GM12878 (cell line): ENCODE data around the gene REV3L.

ENCODE experiments used
- BMI1 ChIP-seq: fragments of 450-650 bp; IDR thresholded peaks from 2 replicates; pipeline ENCODE4 v1.6.1; 2016; ENCODE audit warnings: mild to moderate bottlenecking, moderate library complexity, borderline replicate concordance
- CBFB ChIP-seq: IDR thresholded peaks from 2 replicates; pipeline ENCODE4 v1.6.1; 2016; ENCODE audit warnings: antibody characterized with exemption, low read depth
- CEBPB ChIP-seq, 2 experiments: fragments of 150-350 bp in 1 of 2; IDR thresholded peaks; 2 replicates each; pipeline ENCODE4 v1.6.1; 2012 to 2014; ENCODE audit warnings: low read depth in 2 of 2, low read length in 2 of 2, borderline replicate concordance in 1 of 2, inconsistent platforms in 1 of 2
- CREB1 ChIP-seq: IDR thresholded peaks from 2 replicates; pipeline ENCODE4 v1.6.1; 2012; ENCODE audit warnings: low read depth, mild to moderate bottlenecking, inconsistent platforms
- FOS ChIP-seq: IDR thresholded peaks from 3 replicates; pipeline ENCODE4 v1.6.1; 2011; ENCODE audit warnings: borderline replicate concordance; ENCODE audit not compliant: insufficient read length; ENCODE audit errors: extremely low read depth
- MXI1 ChIP-seq: fragments of 150-350 bp; IDR thresholded peaks from 2 replicates; pipeline ENCODE4 v1.6.1; 2011; ENCODE audit warnings: low read depth, mild to moderate bottlenecking, inconsistent platforms, low read length, improper control_type of control experiment
- MYC ChIP-seq: IDR thresholded peaks from 2 replicates; pipeline ENCODE4 v1.6.1; 2011; ENCODE audit warnings: mild to moderate bottlenecking, low read length, moderate library complexity, inconsistent platforms; ENCODE audit not compliant: insufficient read depth, insufficient replicate concordance, insufficient read length, severe bottlenecking
- NR2F1 ChIP-seq: fragments of 450-650 bp; conservative IDR thresholded peaks from 2 replicates; pipeline ENCODE4 v1.6.1; 2017; ENCODE audit warnings: mild to moderate bottlenecking
- POLR2AphosphoS5 ChIP-seq: IDR thresholded peaks from 2 replicates; pipeline ENCODE4 v1.6.1; 2011; ENCODE audit warnings: mild to moderate bottlenecking, low read length, inconsistent platforms
- TCF3 ChIP-seq: IDR thresholded peaks from 2 replicates; pipeline ENCODE4 v1.6.1; 2012; ENCODE audit warnings: low read depth, mild to moderate bottlenecking, low read length, borderline replicate concordance; ENCODE audit not compliant: insufficient read depth
- TF ChIP-seq, protein P1 (sequence below), 3 experiments: IDR thresholded peaks in 2 of 3; conservative IDR thresholded peaks in 1 of 3; 2 replicates each; pipeline ENCODE4 v1.5.1; 2011; ENCODE audit warnings: low read depth in 3 of 3, low read length in 3 of 3, mild to moderate bottlenecking in 3 of 3, control low read depth in 2 of 3, moderate library complexity in 2 of 3, inconsistent platforms in 1 of 3, mixed read lengths in 1 of 3; ENCODE audit not compliant: control insufficient read depth in 2 of 3, insufficient read depth in 1 of 3; ENCODE audit errors: extremely low read depth in 1 of 3

DNA sequence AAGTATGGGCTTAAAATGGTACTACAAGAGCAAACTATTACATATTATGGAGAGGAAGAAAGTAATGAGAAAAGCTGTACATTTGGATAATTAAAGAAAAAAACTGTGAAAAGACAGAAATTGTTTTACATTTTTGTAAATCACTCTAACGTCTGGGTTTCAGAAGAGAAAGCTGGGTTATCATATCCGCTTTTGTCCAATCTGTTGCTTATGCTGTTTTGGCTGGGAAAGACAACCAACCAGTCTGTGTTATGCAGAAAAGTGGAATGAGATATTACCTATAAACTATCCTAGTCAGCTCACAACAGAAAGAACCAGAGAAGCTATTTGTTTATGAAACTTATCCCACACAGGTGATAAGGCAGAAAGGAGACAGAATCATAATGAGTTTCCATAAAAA, 32.4 kb downstream of the REV3L start:
- TF ChIP-seq, protein P1, sequence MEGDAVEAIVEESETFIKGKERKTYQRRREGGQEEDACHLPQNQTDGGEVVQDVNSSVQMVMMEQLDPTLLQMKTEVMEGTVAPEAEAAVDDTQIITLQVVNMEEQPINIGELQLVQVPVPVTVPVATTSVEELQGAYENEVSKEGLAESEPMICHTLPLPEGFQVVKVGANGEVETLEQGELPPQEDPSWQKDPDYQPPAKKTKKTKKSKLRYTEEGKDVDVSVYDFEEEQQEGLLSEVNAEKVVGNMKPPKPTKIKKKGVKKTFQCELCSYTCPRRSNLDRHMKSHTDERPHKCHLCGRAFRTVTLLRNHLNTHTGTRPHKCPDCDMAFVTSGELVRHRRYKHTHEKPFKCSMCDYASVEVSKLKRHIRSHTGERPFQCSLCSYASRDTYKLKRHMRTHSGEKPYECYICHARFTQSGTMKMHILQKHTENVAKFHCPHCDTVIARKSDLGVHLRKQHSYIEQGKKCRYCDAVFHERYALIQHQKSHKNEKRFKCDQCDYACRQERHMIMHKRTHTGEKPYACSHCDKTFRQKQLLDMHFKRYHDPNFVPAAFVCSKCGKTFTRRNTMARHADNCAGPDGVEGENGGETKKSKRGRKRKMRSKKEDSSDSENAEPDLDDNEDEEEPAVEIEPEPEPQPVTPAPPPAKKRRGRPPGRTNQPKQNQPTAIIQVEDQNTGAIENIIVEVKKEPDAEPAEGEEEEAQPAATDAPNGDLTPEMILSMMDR (IDR thresholded peaks at IDR 0.05 in 2 of 3, conservative IDR thresholded peaks at IDR 0.05 in 1 of 3; ENCODE audit: control insufficient read depth in 2 of 3, extremely low read depth in 1 of 3, insufficient read depth in 1 of 3, low read depth in 3 of 3, low read length in 3 of 3): no peak
- TF ChIP-seq MXI1: no peak
- no peak for TF ChIP-seq CREB1
- TF ChIP-seq MYC: no peak
- TF ChIP-seq CBFB: no peak
- no peak for TF ChIP-seq FOS
- no peak for TF ChIP-seq CEBPB (IDR thresholded peaks at IDR 0.05; ENCODE audit: borderline replicate concordance in 1 of 2, low read depth in 2 of 2, low read length in 2 of 2)
- no peak for TF ChIP-seq POLR2AphosphoS5
- no peak for TF ChIP-seq BMI1
- TF ChIP-seq NR2F1: no peak
- TF ChIP-seq TCF3: no peak
